HepG2 (cell line): ENCODE data around the gene SDHAF1. TPM values are rescaled to one million over a fixed set of nuclear protein-coding genes. Genes with fewer than 3 reads are reported as not detected.

Source experiments
- ESRRA ChIP-seq: sonication (generic); formaldehyde crosslinking; IDR thresholded peaks from 2 replicates; pipeline ENCODE4 v1.5.1; 2020; ENCODE audit warnings: mild to moderate bottlenecking, low read depth, missing genetic modification reagents
- GFI1 ChIP-seq: sonication (generic); formaldehyde crosslinking; IDR thresholded peaks from 2 replicates; pipeline ENCODE4 v1.5.0; 2020; ENCODE audit warnings: missing genetic modification reagents, mild to moderate bottlenecking, borderline replicate concordance
- GTF3A ChIP-seq: sonication (generic); formaldehyde crosslinking; conservative IDR thresholded peaks from 2 replicates; pipeline ENCODE4 v1.4.0; 2020; ENCODE audit warnings: mild to moderate bottlenecking, missing genetic modification reagents
- HNRNPH1 ChIP-seq: fragments of 200-400 bp; formaldehyde crosslinking; optimal IDR thresholded peaks from 2 replicates; pipeline ENCODE3; 2017; ENCODE audit warnings: mild to moderate bottlenecking, low read depth, low read length
- HNRNPLL ChIP-seq: fragments of 200-400 bp; formaldehyde crosslinking; IDR thresholded peaks from 2 replicates; pipeline ENCODE4 v1.6.1; 2017; ENCODE audit warnings: mild to moderate bottlenecking, low read depth, low read length; ENCODE audit not compliant: poor library complexity, severe bottlenecking
- NONO ChIP-seq, 2 experiments: fragments of 450-650 bp in 1 of 2; sonication (generic) in 1 of 2; formaldehyde crosslinking in 1 of 2; IDR thresholded peaks in 1 of 2; conservative IDR thresholded peaks in 1 of 2; 2 replicates each; pipeline versions ENCODE4 v1.6.1 to v1.8.0; 2017 to 2022; ENCODE audit warnings: mild to moderate bottlenecking in 1 of 2, missing genetic modification reagents in 1 of 2, moderate library complexity in 1 of 2
- SALL1 ChIP-seq: sonication (generic); formaldehyde crosslinking; IDR thresholded peaks from 2 replicates; pipeline ENCODE4 v1.8.0; 2022; ENCODE audit warnings: mild to moderate bottlenecking, missing genetic modification reagents
- SATB2 ChIP-seq: sonication (generic); formaldehyde crosslinking; IDR thresholded peaks from 2 replicates; pipeline ENCODE4 v1.5.0; 2020; ENCODE audit warnings: missing genetic modification reagents
- SP4 ChIP-seq: sonication (generic); formaldehyde crosslinking; IDR thresholded peaks from 2 replicates; pipeline ENCODE4 v1.8.1; 2023; ENCODE audit warnings: mild to moderate bottlenecking, missing genetic modification reagents
- SP5 ChIP-seq: IDR thresholded peaks from 2 replicates; pipeline ENCODE4 v1.6.1; 2016; ENCODE audit warnings: low read depth, borderline replicate concordance
- SRY ChIP-seq: sonication (generic); formaldehyde crosslinking; IDR thresholded peaks from 2 replicates; pipeline ENCODE4 v1.8.0; 2022; ENCODE audit warnings: mild to moderate bottlenecking, missing genetic modification reagents
- TCF7 ChIP-seq: sonication (generic); IDR thresholded peaks from 2 replicates; pipeline ENCODE4 v1.6.1; 2016; ENCODE audit warnings: antibody characterized with exemption, low read depth
- ZNF296 ChIP-seq: sonication (generic); formaldehyde crosslinking; conservative IDR thresholded peaks from 2 replicates; pipeline ENCODE4 v1.5.0; 2020; ENCODE audit warnings: mild to moderate bottlenecking, missing genetic modification reagents
- ZNF781 ChIP-seq: sonication (generic); formaldehyde crosslinking; IDR thresholded peaks from 2 replicates; pipeline ENCODE4 v1.5.1; 2020; ENCODE audit warnings: borderline replicate concordance, mild to moderate bottlenecking, missing genetic modification reagents; ENCODE audit errors: not compliant biosample characterization
- polyA plus RNA-seq, 8 experiments: library from polyadenylated mRNA; depleted of rRNA in 3 of 8; stranded (reverse) in 7 of 8; unstranded in 1 of 8; fragments of >200 nt; fragmentation: Illumina TruSeq in 4 of 8; extraction: Trizol in 4 of 8; gene quantifications; 2 replicates each; pipeline versions ENCODE4 v1.2.1 to v1.2.3, GENCODE V29; 2011 to 2016; ENCODE audit warnings: low read depth in 4 of 8, missing spikeins in 1 of 8, mixed read lengths in 1 of 8; ENCODE audit not compliant: insufficient read depth in 1 of 8
- total RNA-seq, 5 experiments: library from RNA; depleted of rRNA; stranded (reverse); fragments of >200 nt; fragmentation: Illumina TruSeq; extraction: Trizol; gene quantifications; 2 replicates each; pipeline ENCODE4 v1.2.3, GENCODE V29; 2016; ENCODE audit warnings: low read depth in 1 of 5
- TF ChIP-seq, protein P1 (sequence below): sonication (generic); formaldehyde crosslinking; IDR thresholded peaks from 2 replicates; pipeline ENCODE4 v1.4.0; 2020; ENCODE audit warnings: mild to moderate bottlenecking, missing genetic modification reagents
- TF ChIP-seq, protein P2 (sequence below): IDR thresholded peaks from 2 replicates; pipeline ENCODE4 v1.6.1; 2012; ENCODE audit warnings: low read length, improper control_type of control experiment
- TF ChIP-seq, protein P3 (sequence below): sonication (generic); formaldehyde crosslinking; IDR thresholded peaks from 2 replicates; pipeline ENCODE4 v1.4.0; 2020; ENCODE audit warnings: missing genetic modification reagents, borderline replicate concordance
- TF ChIP-seq, protein P4 (sequence below): sonication (generic); formaldehyde crosslinking; IDR thresholded peaks from 2 replicates; pipeline ENCODE4 v1.8.0; 2023; ENCODE audit warnings: mild to moderate bottlenecking, missing genetic modification reagents
- TF ChIP-seq, protein P5 (sequence below): sonication (generic); formaldehyde crosslinking; IDR thresholded peaks from 2 replicates; pipeline ENCODE4 v1.8.1; 2023; ENCODE audit warnings: missing genetic modification reagents, mild to moderate bottlenecking, borderline replicate concordance

Gene SDHAF1
- total and polyA plus RNA-seq, 2 of the 13 experiments (the other 11 are each of a cell fraction or from before 2014, with no cell fraction given), result 17.8 to 22.8 TPM

DNA sequence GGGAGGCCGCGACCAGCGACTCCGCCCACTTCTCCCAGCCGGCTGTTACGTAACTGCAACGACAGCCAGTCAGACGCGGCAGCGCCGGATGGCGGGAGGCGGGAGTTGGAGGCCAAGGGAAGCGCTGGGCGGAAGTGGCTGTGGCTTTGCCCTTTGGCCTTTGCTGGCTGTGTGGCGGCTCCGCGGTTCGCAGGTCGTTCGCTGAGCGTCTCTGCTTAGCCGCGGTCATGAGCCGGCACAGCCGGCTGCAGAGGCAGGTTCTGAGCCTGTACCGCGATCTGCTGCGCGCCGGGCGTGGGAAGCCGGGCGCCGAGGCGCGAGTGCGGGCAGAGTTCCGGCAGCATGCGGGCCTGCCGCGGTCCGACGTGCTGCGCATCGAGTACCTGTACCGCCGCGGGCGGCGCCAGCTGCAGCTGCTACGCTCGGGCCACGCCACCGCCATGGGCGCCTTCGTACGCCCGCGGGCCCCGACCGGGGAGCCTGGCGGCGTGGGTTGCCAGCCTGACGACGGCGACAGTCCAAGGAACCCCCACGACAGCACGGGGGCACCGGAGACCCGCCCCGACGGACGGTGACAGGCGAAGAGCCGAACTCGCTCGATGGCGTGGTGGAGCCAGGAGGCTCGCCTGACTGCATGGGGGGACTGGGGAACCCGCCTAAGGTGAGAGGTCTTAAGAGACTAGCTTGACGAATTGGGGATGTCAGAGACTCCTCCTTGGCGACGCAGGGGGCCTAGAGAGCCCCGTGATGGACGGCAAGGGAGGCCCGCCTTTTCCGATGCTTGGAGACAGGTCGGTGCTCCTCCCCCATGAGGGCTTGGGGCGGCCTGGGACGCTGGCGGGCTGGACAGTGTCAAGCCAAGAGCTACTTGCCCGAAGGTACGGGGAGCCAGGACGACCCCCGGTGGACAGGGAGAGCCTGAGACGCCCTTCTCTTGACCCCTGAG lies at the start of gene SDHAF1 (continued):
- TF ChIP-seq, protein P1, sequence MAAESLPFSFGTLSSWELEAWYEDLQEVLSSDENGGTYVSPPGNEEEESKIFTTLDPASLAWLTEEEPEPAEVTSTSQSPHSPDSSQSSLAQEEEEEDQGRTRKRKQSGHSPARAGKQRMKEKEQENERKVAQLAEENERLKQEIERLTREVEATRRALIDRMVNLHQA, result no peak
- TF ChIP-seq SALL1, result peak; percentile 74
- TF ChIP-seq GFI1 (CRISPR knock-in tag), result peak; percentile 55; the same call in 1 of the 2 replicates
- TF ChIP-seq, protein P2, sequence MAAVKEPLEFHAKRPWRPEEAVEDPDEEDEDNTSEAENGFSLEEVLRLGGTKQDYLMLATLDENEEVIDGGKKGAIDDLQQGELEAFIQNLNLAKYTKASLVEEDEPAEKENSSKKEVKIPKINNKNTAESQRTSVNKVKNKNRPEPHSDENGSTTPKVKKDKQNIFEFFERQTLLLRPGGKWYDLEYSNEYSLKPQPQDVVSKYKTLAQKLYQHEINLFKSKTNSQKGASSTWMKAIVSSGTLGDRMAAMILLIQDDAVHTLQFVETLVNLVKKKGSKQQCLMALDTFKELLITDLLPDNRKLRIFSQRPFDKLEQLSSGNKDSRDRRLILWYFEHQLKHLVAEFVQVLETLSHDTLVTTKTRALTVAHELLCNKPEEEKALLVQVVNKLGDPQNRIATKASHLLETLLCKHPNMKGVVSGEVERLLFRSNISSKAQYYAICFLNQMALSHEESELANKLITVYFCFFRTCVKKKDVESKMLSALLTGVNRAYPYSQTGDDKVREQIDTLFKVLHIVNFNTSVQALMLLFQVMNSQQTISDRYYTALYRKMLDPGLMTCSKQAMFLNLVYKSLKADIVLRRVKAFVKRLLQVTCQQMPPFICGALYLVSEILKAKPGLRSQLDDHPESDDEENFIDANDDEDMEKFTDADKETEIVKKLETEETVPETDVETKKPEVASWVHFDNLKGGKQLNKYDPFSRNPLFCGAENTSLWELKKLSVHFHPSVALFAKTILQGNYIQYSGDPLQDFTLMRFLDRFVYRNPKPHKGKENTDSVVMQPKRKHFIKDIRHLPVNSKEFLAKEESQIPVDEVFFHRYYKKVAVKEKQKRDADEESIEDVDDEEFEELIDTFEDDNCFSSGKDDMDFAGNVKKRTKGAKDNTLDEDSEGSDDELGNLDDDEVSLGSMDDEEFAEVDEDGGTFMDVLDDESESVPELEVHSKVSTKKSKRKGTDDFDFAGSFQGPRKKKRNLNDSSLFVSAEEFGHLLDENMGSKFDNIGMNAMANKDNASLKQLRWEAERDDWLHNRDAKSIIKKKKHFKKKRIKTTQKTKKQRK, result no peak
- peak; percentile 88 for TF ChIP-seq SP4
- no peak for TF ChIP-seq ZNF296 (CRISPR knock-in tag)
- TF ChIP-seq, protein P3, sequence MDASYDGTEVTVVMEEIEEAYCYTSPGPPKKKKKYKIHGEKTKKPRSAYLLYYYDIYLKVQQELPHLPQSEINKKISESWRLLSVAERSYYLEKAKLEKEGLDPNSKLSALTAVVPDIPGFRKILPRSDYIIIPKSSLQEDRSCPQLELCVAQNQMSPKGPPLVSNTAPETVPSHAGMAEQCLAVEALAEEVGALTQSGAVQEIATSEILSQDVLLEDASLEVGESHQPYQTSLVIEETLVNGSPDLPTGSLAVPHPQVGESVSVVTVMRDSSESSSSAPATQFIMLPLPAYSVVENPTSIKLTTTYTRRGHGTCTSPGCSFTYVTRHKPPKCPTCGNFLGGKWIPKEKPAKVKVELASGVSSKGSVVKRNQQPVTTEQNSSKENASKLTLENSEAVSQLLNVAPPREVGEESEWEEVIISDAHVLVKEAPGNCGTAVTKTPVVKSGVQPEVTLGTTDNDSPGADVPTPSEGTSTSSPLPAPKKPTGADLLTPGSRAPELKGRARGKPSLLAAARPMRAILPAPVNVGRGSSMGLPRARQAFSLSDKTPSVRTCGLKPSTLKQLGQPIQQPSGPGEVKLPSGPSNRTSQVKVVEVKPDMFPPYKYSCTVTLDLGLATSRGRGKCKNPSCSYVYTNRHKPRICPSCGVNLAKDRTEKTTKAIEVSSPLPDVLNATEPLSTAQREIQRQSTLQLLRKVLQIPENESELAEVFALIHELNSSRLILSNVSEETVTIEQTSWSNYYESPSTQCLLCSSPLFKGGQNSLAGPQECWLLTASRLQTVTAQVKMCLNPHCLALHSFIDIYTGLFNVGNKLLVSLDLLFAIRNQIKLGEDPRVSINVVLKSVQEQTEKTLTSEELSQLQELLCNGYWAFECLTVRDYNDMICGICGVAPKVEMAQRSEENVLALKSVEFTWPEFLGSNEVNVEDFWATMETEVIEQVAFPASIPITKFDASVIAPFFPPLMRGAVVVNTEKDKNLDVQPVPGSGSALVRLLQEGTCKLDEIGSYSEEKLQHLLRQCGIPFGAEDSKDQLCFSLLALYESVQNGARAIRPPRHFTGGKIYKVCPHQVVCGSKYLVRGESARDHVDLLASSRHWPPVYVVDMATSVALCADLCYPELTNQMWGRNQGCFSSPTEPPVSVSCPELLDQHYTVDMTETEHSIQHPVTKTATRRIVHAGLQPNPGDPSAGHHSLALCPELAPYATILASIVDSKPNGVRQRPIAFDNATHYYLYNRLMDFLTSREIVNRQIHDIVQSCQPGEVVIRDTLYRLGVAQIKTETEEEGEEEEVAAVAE (CRISPR knock-in tag), result peak; percentile 83; the same call in 1 of the 2 replicates
- TF ChIP-seq SATB2 (CRISPR knock-in tag), result no peak
- TF ChIP-seq SRY (CRISPR knock-in tag), result peak; percentile 92
- TF ChIP-seq TCF7, result no peak
- TF ChIP-seq, protein P4, sequence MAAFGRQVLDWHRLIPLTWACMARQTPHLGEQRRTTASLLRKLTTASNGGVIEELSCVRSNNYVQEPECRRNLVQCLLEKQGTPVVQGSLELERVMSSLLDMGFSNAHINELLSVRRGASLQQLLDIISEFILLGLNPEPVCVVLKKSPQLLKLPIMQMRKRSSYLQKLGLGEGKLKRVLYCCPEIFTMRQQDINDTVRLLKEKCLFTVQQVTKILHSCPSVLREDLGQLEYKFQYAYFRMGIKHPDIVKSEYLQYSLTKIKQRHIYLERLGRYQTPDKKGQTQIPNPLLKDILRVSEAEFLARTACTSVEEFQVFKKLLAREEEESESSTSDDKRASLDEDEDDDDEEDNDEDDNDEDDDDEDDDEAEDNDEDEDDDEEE, result peak; percentile 89
- peak; percentile 91 for TF ChIP-seq HNRNPLL
- TF ChIP-seq HNRNPH1, result no peak
- TF ChIP-seq GTF3A (CRISPR knock-in tag), result no peak
- TF ChIP-seq NONO (IDR thresholded peaks at IDR 0.05), result no peak
- TF ChIP-seq NONO (CRISPR knock-in tag; conservative IDR thresholded peaks at IDR 0.05), result peak; percentile 83
- TF ChIP-seq SP5 (CRISPR knock-in tag), result peak; percentile 91
- peak; percentile 15 for TF ChIP-seq ZNF781 (CRISPR knock-in tag)
- TF ChIP-seq, protein P5, sequence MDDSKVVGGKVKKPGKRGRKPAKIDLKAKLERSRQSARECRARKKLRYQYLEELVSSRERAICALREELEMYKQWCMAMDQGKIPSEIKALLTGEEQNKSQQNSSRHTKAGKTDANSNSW (CRISPR knock-in tag), result no peak
- 0 out of 2 replicates have a peak, but pooled peaks have one; percentile 21 for TF ChIP-seq ESRRA (CRISPR knock-in tag)
